ENCODE measurements around the gene RTN3.

RTN3 gene

DNA sequence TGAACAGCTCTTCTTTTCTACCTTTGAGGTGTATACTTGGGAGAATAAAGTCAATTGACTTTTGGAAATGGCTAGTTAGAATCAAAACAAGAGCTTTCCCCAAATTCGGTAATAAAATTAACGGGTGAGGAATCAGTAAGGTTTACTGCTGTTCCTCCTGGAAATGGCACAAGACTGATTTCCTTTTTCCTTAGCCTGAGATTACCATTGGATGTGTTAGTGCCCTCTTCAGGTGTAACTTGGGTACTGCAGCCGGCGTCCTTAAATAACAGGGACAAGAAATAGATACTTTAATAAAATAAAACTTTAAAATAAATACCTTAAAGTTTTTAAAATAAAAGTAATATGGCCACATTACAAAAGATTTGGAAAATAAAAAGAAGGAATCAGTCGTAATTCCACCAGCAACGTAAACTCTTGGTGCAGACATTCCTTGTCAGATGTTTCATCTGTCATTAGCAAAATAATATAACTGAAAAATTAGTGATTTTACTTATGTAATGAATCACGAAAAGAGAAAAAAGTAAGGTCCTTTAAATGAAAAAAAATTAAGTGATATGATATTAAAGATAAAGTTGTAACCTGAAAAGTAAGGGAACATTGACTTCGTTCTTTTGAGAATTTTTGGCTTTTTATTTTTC lies 57.5 kb downstream of the RTN3 start:
- DNase-seq: peak; percentile 52

DNA sequence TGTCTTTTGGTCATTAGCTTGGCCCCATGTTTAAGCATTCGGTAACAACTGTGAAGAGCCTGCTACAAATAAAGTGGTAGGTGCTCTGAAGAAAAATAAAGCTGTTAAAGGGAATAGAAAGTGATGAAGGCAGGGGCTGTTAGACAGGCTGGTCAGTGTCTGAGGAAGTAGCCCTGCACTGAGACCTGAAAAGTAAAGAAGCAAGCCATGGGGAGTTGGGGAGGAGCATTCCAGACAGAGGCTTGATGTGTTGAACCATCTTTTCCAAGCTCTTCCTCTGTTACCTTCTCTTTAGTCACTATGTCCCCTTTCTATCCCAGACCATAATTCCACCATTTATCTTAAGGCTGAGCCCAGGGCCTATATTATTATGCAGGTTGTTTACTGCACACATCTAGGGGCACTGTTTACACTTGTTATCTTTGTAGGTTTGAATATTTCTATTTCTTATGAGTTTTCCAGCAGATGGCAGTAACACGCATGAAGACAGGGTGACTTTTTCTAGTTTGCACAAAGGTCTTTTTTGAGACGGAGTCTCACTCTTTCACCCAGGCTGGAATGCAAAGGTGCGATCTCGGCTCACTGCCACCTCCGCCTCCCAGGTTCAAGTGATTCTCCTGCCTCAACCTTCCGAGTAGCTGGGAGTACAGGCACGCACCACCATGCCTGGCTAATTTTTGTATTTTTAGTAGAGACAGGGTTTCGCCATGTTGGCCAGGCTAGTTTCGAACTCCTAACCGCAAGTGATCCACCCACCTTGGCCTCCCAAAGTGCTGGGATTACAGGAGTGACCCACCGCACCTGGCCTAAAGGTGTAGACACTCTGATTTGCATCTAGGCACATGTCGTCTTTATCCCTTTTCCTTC lies 64.2 kb downstream of the RTN3 start:
- no peak for DNase-seq

DNA sequence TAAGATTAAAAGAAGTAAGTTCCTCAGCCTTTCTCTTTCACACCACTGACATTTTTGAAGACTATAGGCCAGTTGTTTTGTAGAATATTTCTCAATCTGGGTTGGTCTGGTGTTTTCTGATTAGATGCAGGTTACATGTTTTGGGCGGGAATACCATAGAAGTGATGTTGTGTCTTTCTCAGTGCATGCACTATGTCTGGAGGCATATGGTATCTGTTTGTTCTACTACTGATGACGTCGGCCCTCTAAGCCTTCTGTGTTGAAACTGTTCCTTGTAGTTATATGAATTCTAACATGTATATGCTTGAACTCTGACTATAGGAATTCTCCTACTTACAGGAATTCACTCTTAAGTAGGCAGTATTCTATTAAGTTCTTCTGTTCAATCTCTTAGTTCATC lies 65.7 kb downstream of the RTN3 start:
- no peak for DNase-seq

DNA sequence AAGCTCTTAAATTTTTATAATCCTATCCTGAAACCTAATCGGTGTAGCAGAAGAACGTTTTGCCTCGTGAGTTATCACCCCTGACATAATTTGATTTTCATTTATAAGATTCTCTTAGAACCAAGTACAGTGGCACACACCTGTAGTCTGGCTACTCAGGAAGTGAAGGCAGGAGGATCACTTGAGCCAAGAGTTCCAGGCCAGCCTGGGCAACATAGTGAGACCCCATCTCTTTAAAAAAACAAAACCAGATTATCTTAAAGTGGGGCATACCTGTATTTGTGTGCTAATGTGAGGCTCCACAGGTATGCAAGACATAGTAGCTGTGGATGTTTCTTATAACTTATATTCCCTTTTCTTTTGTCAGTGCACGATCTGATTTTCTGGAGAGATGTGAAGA lies 68.3 kb downstream of the RTN3 start:
- no peak for DNase-seq

DNA sequence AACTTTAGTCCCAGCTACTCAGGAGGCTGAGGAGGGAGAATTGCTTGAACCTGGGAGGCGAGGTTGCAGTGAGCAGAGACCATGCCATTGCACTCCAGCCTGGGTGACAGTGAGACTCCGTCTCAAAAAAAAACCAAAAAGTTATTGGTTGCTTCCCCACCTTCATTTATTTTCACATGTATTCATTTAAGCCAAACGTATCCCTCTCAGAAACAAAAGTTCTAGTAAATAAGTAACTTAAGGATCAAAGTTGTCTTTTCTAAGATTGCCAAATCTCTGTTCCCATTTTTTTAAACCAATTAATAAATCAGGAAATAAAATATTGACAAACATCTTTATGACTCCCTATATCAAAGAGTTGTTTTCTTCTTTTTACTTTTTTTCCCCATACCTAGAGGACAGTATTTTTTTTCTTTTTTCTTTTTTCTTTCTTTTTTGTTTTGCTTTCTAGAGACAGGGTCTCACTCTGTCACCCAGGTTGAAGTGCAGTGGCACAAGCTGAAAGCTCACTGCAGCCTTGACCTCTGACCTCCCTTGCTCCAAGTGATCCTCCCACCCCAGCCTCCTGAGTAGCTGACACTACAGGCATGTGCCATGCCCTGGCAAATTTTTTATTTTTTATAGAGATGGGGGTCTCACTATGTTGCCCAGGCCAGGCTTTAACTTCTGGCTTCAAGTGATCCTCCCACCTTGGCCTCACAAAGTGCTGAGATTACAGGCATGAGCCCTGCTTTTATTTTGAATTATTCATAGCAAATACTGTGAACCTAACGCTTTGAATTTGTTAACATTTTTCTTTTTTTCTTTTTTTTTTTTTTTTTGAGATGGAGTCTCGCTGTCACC lies 75.8 kb downstream of the RTN3 start:
- no peak for DNase-seq

DNA sequence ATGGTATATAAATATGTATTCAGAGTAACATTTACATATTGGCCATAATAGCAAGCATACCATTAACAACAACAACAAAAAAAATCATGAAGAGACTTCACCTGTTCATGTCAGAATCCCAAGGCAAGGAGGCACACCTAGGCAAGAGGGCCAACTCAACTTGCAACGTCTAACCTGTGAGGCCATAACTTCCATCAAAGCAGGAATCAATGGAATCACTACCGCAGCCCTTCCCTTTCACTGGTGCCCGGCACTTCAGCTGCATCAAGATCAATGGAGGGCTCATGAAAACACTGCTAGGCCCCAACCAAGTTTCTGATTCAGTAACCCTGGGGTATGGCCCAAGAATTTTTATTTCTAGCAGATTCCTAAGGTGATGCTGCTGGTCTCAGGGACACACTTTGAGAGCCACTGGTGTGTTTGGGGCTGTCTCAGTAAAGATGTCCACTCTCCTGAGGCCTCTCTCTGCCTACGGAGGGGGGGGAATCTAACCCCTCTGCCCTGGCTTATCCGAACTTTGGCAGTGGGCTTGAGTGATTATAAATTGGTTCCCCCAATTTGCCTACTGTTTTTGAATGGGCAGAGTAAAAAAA lies 79.3 kb downstream of the RTN3 start:
- no peak for DNase-seq

DNA sequence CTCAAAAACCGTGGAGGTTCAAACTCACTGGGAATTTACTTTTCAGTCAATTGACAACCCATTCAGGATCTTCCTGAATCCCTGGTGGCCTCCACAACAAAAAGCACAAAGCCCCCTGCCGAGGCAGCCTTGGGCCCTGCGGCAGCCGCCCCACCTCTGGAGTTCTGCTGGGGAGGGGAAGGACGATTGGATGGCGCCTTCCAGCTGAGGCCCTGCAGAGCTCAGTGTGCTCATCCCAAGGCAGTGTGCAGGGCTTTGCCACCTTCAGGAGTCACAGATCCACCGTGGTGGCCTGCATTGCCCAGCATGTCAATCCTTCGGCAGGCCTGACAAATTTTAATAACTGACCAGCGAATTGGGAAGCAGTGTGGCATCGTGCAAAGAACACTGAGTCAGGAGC lies 79.9 kb downstream of the RTN3 start:
- no peak for DNase-seq

DNA sequence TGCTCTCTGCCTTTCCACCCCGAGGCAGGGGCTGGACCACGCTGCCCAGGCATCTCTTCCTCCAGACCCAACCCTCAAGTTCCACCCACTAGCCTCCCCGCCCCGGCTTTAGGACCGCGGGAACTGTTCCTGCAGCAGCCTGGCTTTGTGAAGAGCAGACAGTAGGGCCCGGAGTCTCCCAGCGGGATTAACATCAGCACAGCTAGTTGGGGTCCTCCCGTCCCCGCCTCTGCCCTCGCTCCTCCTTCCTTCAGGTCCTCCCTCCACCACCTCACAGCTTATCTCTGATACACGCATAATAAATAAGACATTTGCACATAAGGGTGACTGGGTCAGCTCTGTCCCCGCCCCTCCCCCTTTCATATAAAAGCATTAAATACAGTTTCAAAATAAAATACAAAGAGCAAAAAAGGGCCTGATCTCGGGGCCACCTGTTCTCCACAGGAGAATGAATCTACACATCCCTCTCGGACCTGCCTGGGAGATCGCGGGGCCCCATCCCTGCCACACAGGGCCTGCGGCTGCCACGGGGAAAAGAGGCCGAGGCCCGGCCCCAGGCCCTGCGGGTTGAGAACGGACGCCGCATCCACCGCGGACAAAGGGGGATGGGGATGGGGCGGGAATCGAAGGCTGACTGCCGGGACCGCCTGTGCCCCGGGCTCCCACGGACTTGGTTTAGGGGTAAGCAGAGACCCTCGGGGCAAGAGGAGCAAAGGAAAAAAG lies 80.8 kb downstream of the RTN3 start:
- no peak for DNase-seq

DNA sequence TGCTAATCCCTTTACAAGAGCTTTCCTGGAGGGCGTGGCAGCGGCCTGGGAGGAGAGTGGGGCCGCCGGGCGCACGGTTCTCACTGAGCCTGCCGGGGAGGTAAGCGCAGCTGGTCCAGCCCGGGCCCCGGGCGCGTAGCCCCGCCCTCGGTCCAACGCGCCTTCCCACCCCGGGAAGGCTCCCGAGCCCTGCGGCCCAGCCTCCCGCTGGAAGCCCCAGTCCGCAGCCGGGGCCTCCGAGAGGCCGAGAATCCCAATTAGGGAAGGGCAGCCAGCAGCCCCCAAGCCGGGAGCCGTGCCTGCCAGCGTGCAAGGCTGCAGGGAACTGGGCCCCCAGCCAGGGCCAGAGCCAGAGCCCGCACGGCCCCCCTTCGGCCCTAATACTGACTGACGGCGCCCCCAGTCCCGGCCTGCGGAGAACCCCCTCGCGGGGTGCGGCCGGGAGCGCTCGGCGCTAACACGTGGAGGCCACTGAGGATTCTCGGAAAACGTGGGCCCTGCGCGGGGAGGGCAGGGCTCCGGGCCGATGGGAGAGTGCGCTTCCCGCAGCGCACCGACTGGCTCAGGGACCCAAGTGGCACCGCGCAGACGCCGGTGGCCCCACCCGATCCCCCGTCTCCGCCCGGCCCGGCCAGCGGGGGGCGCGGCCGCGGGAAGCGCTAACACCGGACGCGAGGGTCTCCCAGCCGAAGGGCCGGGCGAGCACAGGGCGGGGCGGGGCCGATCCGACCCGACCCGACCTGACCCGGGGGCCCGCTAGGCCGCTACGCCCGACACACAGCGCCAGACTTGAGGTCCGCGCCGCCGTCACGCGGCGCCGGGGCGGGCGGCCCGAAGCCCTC lies 81.6 kb downstream of the RTN3 start:
- no peak for DNase-seq

DNA sequence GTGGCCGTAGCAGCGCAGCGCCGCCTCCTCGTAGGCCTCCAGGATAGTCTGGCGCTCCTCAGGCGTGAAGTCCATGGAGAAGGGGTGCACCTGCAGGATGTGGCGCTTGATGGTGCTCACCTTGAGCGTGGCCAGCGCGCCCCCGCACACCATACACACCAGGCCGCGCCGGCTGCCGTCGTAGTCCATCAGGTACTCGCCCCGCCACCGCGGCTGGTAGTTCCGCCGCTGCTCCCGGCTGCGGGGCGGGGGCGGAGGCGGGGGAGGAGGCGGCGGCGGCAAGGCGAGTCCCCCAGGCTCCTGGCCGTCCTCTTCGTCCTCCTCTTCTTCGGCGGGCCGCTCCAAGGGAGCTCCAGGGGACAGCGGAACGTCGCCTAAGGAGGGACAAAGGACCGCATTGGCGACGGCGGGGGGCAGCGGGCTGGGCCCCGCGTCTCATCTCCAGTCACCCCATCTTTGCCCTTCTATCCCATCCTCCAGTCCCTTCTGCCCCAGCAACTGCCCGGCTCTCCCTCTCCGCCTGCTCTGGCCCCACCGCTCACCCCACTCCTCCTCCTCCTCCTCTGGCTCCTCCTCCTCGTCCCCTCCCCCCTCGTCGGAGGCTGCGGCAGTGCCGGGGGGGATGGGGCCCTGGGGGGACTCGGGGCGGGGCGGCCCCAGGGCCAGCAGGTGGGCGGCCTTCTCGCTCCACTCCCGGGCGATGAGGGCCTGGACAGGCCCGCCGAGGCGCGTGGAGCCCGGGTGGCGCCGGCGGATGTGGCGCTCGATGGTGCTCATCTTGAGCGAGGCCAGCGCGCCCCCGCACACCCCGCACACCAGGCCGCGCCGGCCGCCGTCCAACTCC lies 82.4 kb downstream of the RTN3 start:
- no peak for DNase-seq

DNA sequence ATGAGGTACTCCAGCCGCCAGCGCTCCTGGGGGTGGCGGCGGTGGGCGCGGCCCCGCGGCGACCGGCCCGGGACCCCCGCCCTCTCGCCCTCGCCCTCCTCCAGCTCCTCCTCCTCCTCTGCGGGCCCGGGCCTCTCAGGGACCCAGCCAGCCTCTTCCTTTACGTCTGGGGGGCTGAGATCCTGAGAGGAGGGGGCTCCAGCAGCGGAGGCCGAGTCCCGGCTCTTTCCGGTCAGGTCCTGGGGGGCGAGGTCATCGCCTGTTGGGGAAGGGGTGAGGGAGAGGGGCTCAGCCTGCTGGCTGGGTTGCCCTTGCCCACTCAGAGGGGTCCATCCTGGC lies 83.0 kb downstream of the RTN3 start:
- DNase-seq: no peak

DNA sequence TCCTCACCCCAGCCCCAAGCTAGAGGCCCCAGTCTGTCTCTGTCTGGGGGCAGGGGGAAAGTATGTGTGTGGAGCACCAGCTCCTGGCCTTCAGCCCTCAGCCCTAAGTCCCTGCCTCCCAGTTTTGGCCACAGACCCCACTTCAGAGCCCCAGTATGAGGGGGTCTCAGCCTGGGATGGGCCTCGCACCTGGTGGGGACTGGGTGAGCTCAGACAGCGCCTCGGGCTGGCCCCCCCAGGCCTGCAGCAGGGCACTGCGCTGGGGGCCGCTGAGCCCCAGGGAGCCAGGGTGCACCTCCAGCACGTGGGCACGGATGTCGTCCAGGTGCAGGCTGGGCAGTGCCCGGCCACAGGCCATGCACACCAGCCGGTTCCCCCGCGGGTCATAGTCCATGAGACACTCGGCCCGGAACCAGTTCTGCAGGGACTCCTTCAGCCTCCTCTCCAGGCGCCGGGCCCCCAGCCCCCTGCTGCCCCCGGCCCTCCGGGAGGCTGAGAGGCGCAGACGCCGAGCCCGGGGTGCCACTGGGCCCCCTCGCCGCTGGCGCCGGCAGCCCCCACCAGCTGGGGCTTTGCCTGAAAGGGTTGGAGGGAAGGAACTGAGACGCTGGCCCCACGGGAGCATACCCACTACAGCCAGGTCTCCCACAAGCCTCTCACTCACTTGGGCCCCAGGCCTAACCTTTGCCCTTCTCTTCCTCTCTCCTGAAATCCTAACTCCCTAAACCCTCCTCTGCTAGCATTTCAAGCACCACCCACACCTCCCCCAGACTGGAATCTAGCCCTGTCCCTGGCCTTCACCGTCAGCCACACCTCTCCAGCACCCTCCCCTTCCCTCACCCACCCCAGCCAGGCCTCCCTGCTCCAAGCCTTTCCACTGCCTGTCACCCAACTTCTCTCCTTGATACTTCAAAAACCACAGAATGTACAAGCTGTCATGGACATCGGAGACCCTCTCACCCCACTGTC lies 83.7 kb downstream of the RTN3 start:
- DNase-seq: no peak

DNA sequence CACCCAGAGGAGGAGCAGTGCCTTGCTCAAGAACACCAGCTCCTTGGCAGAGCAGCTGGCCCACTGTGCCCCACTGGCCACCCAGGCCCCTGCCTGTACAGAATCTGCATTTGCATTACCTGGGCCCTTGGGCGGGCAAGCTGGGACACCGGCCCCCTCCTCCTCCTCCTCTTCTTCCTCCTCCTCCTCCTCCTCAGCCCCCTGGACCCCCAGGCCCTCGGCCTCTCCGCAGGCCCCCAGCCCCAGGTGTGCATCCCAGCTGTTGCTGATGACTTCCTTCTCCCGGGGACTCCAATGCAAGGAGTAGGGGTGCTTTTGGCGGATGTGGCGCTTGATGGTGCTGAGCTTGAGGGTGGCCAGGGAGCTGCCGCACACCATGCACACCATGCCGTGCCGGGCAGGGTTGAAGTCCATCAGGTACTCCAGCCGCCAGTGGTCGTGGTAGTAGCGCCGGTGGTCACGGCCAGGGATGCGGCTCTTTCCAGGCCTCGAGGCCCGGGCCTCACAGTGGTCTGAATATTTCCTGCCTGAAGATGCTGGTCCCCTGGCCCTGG lies 84.5 kb downstream of the RTN3 start:
- DNase-seq: no peak

DNA sequence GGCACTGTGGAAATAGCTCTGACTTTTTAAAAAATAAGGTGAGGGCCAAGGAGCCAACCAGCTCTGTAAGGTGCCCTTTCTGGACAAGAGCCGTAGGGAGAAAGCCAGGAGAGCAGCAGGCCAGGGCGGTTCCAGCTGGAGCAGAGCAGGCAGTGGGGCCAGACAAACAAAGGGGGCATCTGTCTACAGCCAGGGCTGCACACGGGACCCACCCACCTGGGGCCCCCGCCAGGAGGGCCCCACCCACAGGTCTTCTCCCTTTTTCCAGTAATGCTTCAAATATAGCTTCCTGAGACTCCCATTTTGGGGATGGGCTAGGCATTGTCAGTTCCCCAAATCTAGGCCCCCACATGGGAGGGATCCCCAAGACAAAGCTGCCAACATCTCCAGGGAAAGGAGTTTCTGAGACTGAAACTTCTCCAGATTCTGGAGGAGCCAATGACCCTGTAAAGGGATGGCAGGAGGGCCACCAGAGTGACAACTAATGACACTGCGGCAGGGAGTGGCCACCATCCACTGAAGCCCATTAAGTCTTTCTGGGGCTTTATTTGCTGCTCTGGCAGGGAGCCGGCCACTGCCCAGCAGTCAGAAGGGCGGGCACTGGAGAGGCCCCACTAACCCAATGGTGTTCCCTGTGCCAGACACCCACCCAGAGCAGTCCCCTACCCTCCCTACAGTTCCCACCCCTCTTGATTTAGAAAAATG lies 85.4 kb downstream of the RTN3 start:
- no peak for DNase-seq

DNA sequence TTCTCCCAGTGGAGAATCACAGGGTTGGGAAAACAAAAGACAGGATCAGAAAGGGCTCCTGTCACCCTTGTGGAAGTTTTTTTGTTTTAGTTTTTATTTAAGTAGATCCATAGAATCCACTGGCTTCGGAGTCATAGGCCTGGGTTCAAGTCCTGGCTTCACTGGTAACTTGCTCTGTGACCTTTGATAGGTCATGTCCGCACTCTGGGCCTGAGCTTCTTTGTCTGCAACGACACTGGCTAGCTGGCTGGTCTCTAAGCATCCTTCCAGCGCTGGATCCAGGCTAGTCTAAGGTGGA lies 85.9 kb downstream of the RTN3 start:
- DNase-seq: no peak

DNA sequence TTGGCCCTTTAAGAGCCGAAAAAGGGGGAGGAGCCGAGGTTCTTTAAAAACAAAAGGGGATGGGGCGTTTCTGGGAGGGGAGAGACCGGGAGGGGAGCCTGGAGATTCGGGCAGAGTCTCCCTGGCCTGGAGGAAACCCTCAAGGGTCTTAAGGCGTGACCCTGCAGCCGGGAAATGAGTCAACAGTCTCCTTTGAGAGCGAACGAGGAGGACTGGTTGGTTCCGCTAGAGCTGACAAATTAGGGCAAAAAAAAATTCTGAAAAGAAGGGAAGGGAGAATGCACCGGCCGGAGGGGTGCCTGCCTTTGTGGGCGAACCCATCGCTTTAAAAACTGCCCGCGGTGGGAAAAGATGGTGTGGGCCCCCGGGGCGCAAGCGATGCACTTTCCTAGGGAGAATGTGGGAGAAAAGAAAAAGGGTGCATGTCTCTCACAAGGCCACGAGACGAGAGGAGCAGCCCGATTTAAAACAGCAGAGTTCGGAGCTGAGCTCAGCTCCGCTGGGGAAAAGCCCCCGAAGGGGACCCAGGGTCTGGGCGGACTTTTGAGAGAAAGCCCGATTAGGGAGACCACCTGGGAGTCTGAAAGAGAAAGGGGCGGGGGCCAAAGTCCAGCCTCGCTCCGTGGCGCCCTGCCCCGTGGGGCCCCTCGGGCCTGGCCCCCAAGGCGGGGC lies 86.4 kb downstream of the RTN3 start:
- DNase-seq: peak; percentile 23

DNA sequence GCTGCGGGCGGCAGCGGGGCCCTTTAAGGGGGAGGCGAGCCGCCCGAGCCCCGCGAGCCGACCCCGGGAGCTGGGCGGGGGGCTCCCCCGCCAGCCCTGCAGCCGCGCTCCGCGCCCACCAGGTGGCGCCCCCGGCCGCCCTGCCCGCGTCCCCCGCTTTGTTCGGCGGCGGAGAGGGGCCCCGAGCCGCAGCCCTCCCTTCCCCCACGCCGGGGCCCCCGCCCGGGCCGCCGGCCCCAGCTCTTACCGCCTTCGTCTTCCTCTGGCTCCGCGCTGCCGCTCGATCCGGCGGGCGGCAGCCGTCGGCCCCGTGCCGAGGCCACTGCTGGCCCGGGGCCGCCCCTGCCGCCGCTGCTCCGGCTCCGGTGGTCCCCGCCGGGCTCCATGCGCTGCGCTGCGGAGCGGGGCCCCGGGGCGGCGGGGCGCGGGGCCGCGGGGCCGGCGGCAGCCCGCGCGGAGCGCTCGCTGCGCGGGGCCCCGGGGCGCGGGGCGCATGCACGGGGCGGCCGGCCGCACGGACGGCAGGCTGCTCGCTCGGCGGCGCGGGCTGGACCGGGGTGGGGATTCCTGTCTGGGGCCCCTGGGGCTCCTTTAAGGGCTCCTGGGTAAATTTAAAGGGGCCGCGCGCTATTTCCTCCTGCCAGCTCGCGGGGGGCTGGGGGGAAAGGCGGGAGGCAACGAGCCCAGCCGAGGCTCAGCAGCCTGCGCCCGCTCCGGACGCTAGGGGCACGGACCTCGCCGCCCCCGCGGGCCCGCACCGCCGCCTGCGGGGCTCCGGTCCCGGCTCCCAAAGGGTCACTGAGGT lies 87.1 kb downstream of the RTN3 start, which contains the start of gene ZFTA:
Gene ZFTA, minus strand, starts transcription at position 539 of the 805 bp plus-strand sequence. Its CDS starts 153 bp downstream, at position 386.
- DNase-seq: peak; percentile 35

Data from stimulated activated CD4-positive, alpha-beta T cell treated with anti-CD3 and anti-CD28 coated beads, Interleukin-1b, Interleukin-23, amount 100 ng/mL, for 48 hours (primary cell).